ENCODE measurements around the gene EDNRB.

The EDNRB gene

GRCh38 chr13:77903435-77903834 lies 15.2 kb downstream of the EDNRB start:
- ChIA-PET CTCF (no interaction called here), POLR2A (no interaction called here)
- no peak for DNase-seq (ENCODE audit: low read depth, low spot score)
- TF ChIP-seq, protein P1, sequence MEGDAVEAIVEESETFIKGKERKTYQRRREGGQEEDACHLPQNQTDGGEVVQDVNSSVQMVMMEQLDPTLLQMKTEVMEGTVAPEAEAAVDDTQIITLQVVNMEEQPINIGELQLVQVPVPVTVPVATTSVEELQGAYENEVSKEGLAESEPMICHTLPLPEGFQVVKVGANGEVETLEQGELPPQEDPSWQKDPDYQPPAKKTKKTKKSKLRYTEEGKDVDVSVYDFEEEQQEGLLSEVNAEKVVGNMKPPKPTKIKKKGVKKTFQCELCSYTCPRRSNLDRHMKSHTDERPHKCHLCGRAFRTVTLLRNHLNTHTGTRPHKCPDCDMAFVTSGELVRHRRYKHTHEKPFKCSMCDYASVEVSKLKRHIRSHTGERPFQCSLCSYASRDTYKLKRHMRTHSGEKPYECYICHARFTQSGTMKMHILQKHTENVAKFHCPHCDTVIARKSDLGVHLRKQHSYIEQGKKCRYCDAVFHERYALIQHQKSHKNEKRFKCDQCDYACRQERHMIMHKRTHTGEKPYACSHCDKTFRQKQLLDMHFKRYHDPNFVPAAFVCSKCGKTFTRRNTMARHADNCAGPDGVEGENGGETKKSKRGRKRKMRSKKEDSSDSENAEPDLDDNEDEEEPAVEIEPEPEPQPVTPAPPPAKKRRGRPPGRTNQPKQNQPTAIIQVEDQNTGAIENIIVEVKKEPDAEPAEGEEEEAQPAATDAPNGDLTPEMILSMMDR (IDR thresholded peaks at IDR 0.05; ENCODE audit: insufficient read depth, low read length, missing control alignments) = no peak
- H3K4me3 ChIP-seq (ENCODE audit: low read depth, low read length) = no peak overlapping the region

DNA sequence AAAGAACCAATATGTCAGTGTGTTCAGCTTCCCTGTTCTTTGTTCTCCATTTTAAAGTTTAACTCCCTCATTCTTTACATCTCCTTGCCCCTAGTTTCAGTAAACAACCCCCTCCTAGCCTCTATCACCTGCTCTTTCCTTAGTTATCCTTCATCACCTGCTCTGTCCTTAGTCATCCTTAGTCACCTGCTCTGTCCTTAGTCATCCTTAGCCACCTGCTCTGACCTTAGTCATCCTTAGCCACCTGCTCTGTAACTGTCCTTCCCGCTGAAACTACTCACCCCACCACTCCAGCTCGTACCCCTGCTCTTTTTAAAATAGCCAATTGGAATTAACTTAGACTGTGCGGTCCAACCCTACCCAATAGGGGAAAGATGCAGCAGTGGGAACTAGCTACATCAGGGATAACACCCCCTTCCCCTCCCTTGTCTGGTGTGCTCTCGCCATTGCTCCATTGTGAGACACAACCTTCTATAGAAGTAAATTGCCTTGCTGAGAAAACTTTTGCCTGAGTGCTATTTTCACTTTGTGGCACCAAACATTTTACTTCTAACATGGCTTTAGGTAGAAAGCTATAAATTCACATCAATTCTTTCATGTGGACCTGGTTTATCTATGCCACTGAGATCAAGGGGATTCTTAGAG lies 16.2 kb downstream of the EDNRB start:
- no peak for DNase-seq (ENCODE audit: low read depth, low spot score)
- POLR2A ChIA-PET = no interaction called here

GRCh38 chr13:77898097-77898496 lies 20.5 kb downstream of the EDNRB start:
- ChIA-PET POLR2A (no interaction called here), CTCF (no interaction called here)
- TF ChIP-seq, protein P1 (IDR thresholded peaks at IDR 0.05; ENCODE audit: insufficient read depth, low read length, missing control alignments) = no peak
- no peak for DNase-seq (ENCODE audit: low read depth, low spot score)
- no peak overlapping the region for H3K4me3 ChIP-seq (ENCODE audit: low read depth, low read length)

More for the DNA sequence above, 16.2 kb downstream of the EDNRB start:
- TF ChIP-seq, protein P1 (IDR thresholded peaks at IDR 0.05; ENCODE audit: insufficient read depth, low read length, missing control alignments) = no peak
- no peak overlapping the region for H3K4me3 ChIP-seq (ENCODE audit: low read depth, low read length)
- CTCF ChIA-PET = no interaction called here

DNA sequence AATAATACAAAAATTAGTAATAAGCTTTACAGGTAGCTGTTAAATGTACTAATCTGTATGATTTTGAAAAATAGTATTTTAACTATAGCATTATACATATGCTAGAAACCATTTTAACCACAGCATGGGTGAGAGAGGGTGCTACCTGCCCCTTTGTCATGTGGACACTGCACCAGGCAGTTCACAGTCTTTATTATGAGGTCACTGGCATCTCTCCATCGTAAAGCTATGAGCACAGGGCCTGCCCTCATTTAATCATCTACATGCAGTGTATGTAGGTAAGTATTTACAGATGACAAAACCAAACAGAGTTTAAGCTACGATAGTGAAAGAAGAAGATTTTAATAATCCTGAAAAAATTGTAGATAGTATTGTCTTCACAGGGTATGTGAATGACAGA lies 21.7 kb downstream of the EDNRB start:
- no peak for DNase-seq (ENCODE audit: low read depth, low spot score)
- H3K4me3 ChIP-seq (ENCODE audit: low read depth, low read length) = no peak overlapping the region
- ChIA-PET POLR2A (no interaction called here), CTCF (no interaction called here)
- TF ChIP-seq, protein P1 (IDR thresholded peaks at IDR 0.05; ENCODE audit: insufficient read depth, low read length, missing control alignments) = no peak

GRCh38 chr13:77896536-77896935 lies 22.1 kb downstream of the EDNRB start:
- H3K4me3 ChIP-seq (ENCODE audit: low read depth, low read length) = no peak overlapping the region
- DNase-seq (ENCODE audit: low read depth, low spot score) = no peak
- ChIA-PET CTCF (no interaction called here), POLR2A (no interaction called here)
- TF ChIP-seq, protein P1 (IDR thresholded peaks at IDR 0.05; ENCODE audit: insufficient read depth, low read length, missing control alignments) = no peak

- TF ChIP-seq, protein P1 (IDR thresholded peaks at IDR 0.05; ENCODE audit: insufficient read depth, low read length, missing control alignments) = no peak
- DNase-seq (ENCODE audit: low read depth, low spot score) = no peak
- H3K4me3 ChIP-seq (ENCODE audit: low read depth, low read length) = no peak overlapping the region
- CTCF ChIA-PET = no interaction called here
- POLR2A ChIA-PET = no interaction called here
Measured at GRCh38 chr13:77894743-77895142, 23.9 kb downstream of the EDNRB start.

All from AG04449 (cell line).